ENCODE measurements around the gene CYP4V2.

- TF ChIP-seq CTCF (IDR thresholded peaks at IDR 0.05; ENCODE audit: poor library complexity, severe bottlenecking) (no peak), EZH2 (IDR thresholded peaks at IDR 0.05; ENCODE audit: borderline replicate concordance, insufficient read depth, low read length, poor library complexity, severe bottlenecking) (no peak), RAD21 (conservative IDR thresholded peaks at IDR 0.05) (no peak), SMC3 (conservative IDR thresholded peaks at IDR 0.05; ENCODE audit: poor library complexity) (no peak), MXI1 (conservative IDR thresholded peaks at IDR 0.05; ENCODE audit: poor library complexity, severe bottlenecking) (no peak), TAF1 (IDR thresholded peaks at IDR 0.05; ENCODE audit: low read depth) (no peak)
These were observed 18.8 kb upstream of the CYP4V2 start for GRCh38 chr4:186172546-186172945.
